Daoy (cell line): ENCODE data around the gene USPL1. TPM values are rescaled to one million over a fixed set of nuclear protein-coding genes. Genes with fewer than 3 reads are reported as not detected.
"Not testable (repeated sequence)": the region's sequence is repeated elsewhere in the genome, so short reads cannot be mapped to it uniquely, and the experiment has no call there.

ENCODE experiments used
- DNase-seq: peaks from one replicate; pipeline ENCODE4 v3.0.0-alpha.2; 2015; ENCODE audit warnings: low read depth
- total RNA-seq: library from RNA; depleted of rRNA; stranded (reverse); fragments of >200 nt; shearing (Covaris generic); gene quantifications from 2 replicates; pipeline ENCODE4 v1.2.3, GENCODE V29; 2014; rRNA removed

Gene USPL1
- 17.5 and 23.5 TPM in 2 replicates for total RNA-seq

- DNase-seq: peak; percentile 98
Measured at GRCh38 chr13:30617315-30618185, at the start of gene USPL1. Gene USPL1 (plus strand): TSS chr13:30617920. CDS start chr13:30621141, 3,221 bp downstream.

- peak; percentile 88 for DNase-seq
Measured at GRCh38 chr13:30569901-30570576, 47.7 kb upstream of the USPL1 start.

GRCh38 chr13:30570691-30571090 is 47.0 kb upstream of the USPL1 start:
- no peak for DNase-seq

- DNase-seq: peak; percentile 40
Measured at GRCh38 chr13:30572859-30573275, 44.9 kb upstream of the USPL1 start.

DNA sequence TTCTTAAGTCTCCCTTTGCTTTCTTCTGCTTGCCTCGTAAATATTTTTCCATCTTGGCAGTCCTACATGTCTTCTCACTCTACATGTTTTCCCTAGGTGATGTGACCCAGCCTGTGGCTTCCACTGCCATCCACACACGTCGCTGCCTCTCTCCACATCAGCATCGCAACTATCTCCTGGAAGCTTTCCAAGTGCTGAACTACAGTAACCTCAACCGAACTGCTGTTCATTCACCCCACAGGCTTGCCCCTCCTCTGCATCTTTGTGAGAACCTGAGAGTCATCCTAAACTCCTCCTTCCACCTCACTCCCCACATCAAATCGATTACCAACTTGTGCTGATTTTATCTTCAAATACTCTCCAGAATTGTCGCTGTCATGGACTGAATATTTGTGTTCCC is 41.2 kb upstream of the USPL1 start:
- DNase-seq: peak; percentile 29

DNA sequence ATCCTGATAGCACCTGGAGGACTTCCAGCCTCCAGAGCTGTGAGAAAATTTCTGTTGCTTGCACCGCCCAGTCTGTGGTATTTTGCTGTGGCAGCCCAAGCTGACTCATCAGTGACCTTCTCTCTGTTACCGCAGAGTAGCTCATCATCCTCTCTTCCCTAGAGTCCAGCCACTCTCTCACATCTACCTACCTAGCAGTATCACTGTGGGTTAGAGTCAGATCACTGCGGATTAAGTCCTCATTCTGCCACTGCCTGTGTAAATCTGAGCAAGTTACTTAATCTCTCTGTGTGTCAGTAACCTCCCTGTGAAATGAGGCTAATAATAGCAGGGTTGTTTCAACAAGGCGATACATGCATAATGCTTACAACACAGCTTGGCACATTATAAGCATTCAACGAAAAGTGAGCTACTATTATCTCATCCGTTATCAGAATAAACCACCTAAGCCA is 40.3 kb upstream of the USPL1 start:
- DNase-seq: peak; percentile 86

DNA sequence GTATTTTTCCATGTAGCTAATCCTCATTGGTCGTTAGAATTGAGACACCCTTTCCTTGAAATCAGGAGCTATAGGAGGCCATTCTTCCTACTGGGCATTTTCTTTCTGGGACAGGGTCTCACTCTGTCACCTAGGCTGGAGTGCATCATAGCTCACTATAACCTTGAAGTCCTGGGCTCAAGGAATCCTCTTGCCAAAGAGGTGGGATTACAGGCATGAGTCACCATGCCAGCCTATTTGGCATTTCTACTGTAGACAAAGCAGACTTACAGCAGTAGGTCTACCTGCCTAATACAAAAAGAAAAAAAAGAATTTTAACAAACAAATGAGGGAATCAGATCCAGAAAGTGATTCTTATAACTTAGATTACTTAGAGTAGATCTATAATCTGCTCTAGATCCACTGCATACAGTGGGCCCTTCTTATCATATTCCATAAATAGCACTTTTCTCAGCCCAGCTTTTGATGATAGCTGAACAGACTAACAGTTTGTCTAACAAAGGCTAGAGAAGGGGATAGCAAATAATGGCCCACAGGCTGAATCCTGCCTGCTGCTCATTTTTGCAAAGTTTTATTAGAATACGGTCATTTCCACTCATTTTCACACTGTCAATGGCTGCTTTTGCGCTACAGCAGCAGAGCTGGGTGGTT is 36.7 kb upstream of the USPL1 start:
- DNase-seq: peak; percentile 46

DNA sequence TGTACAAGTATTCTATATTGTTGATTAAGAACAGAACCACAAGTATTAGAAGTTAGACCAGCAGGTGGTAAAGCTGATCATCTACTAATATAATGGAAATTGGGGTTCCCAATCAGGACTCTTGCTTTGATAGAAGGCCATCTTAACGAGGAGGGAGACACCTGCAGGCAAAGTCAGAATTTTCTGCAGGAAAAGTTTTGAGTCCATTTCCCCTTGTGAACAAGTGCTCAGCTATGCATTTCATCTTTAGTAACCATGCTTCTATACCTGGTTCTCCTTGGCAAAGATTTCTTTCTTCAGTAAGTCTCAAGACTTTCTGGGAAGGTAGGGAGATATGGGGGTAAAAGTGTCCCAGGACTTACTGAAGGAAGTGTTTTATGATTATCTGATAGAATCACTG is 36.1 kb upstream of the USPL1 start:
- no peak for DNase-seq

GRCh38 chr13:30584051-30584731 is 33.5 kb upstream of the USPL1 start:
- DNase-seq: no peak

GRCh38 chr13:30585748-30586262 is 31.9 kb upstream of the USPL1 start:
- peak; percentile 71 for DNase-seq

DNA sequence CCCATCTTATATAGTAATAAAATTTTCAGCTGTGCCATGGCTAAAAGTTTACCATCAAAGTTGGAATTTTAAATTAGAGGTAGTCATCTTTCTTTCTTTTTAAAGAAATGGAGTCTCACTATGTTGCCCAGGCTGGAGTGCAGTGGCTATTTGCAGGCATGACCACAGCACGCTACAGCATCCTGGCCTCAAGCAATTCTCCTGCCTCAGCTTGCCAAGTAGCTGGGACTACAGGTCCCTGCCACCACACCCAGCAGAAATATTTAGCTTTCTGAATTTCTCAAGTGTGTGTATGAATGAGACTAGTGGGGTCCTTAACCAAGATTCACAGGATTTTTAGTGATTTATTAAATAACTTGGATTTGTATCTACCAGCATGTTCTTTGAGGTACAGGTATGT is 30.5 kb upstream of the USPL1 start:
- no peak for DNase-seq

DNA sequence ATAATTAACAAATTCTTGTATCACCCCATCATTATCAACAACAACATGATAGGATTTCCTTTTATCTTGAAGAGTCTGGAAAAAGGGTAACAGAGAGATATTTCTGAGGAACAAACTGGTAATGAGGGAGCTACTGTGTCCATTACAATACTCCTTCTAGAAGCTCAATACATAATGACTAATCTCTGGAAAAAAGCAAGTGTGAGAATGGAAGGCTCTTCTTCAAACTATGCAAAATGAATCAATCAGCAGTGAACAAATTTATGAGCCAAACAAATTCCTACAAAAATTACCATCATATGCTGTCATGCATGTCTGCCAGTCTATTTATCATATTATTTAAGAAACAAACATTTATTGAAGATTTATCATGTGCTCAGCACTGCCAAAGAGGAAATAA is 30.0 kb upstream of the USPL1 start:
- DNase-seq: no peak

- no peak for DNase-seq
Measured at GRCh38 chr13:30593001-30593400, 24.7 kb upstream of the USPL1 start.

- no peak for DNase-seq
Measured at GRCh38 chr13:30600496-30600895, 17.2 kb upstream of the USPL1 start.

DNA sequence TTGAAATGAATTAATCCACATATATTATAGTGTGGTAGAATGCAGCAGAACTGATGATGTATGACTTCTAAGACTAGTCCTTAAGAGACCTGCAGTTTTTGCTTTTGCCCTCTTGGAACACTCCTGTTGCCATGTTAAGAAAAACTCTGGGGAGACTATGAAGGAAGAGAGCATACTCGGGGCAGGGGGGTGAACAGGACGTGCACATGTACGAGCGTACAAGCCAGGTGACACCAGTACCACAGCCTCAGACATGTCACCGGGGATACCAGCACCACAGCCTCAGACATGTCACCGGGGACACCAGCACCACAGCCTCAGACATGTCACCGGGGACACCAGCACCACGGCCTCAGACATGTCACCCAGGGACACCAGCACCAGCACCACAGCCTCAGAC is 15.9 kb upstream of the USPL1 start:
- DNase-seq: no peak

DNA sequence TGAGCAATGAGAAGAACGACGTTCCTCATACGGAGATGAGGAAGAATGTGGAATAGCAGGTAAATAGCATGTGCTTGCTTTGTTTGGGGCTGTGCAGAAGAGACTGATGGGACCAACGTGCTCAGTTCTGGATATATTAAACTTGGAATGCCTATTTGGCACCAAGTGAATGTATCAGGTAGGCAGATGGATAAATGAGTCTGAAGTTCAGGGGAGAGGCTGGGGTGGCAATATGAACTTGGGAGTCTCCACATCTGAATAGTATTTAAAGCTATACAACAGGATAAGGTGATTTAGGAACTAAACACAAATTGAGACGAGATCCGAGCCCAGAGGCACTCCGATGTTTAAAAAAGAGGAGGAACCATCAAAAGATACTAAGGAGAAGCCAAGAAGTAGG is 12.7 kb upstream of the USPL1 start:
- no peak for DNase-seq

- not testable (repeated sequence) for DNase-seq
Measured at GRCh38 chr13:30607186-30607585, 10.5 kb upstream of the USPL1 start.

- DNase-seq: no peak
Measured at GRCh38 chr13:30607908-30608307, 9.8 kb upstream of the USPL1 start.

DNA sequence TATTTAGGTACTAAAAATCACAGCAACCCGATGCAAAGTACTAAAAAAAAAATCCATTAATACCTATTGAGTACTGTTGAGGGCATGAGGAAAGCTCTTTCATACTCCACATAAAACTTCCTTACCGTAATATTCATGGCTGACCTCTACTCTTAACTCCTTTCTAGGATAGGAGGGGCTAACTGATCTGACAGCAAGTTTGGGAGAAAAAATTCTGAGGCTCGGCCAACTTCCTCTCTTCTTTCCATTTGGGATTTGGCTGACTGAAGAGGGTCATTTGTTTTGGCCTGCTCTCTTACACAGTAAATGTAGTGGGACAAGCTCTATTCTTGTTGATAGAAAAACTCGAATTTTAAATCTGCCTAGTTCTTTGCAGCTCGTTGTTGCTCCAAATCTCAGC is 9.4 kb upstream of the USPL1 start:
- DNase-seq: no peak

DNA sequence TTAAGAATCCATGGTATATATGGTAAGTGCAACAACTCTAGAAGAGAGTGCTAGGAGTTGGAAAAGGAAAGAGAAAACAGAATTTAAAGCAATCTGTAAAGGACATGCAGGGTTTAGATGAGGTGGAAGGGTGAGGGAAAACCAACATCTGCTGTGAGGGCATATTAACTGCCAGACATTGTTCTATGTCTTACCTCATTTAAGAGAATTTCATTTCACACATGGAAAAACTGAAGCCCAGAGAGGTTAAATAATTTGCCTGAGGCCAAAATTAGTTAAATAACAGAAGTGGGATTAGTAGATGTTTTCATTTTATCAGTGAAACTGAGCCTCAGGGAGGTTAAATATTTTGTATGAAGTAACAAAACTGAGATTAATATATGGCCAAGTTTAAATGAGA is 7.4 kb upstream of the USPL1 start:
- no peak for DNase-seq

DNA sequence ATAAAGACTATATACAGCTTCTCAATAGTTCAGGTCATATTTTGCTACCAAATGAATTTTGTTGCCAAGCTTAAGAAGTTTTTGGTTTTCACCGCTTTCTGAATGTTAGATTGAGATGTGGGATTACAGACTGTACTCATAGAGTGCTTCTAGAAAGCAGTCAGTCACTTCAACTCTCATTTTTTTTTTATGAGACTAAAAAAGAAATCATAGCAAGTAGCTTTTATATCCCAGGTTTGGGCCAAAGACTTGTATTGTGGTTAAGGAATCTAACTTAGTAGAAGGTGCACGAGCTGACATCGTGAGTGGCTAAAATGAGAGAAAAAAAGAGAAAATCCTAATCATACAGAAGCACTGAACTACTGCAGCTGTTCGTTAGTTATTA is 2.2 kb upstream of the USPL1 start:
- no peak for DNase-seq
